Suprapubic skin (tissue), 4 donors: ENCODE data around the gene RBM7. TPM values are rescaled to one million over a fixed set of nuclear protein-coding genes. Genes with fewer than 3 reads are reported as not detected.
A peak's percentile ranks its signal among the peaks of the same experiment; 100 is the strongest.

Experiments used
- DNase-seq, 2 donors: peaks; one replicate each; pipeline ENCODE4 v3.0.0-alpha.2; 2019; ENCODE audit warnings: low spot score in 2 of 2
- H3K27ac ChIP-seq: fragments of 200-600 bp; sonication (generic); one replicate; pipeline ENCODE4 v1.5.1; 2019
- H3K27me3 ChIP-seq: fragments of 200-600 bp; sonication (generic); one replicate; pipeline ENCODE4 v1.5.1; 2019
- H3K36me3 ChIP-seq: fragments of 200-600 bp; sonication (generic); one replicate; pipeline ENCODE4 v1.5.1; 2019
- H3K4me1 ChIP-seq: fragments of 200-600 bp; sonication (generic); one replicate; pipeline ENCODE4 v1.5.1; 2019
- H3K4me3 ChIP-seq: fragments of 200-600 bp; sonication (generic); one replicate; pipeline ENCODE4 v1.5.1; 2019; ENCODE audit warnings: mild to moderate bottlenecking
- H3K9me3 ChIP-seq: fragments of 200-600 bp; sonication (generic); one replicate; pipeline ENCODE4 v1.5.1; 2019
- CTCF ChIP-seq, 2 donors: fragments of 200-600 bp in 1 of 2; fragments of 450-650 bp in 1 of 2; sonication (generic) in 1 of 2; IDR thresholded peaks; one replicate each; pipeline ENCODE4 v1.5.1; 2016 to 2019; ENCODE audit warnings: antibody characterized with exemption in 2 of 2, mild to moderate bottlenecking in 1 of 2, moderate library complexity in 1 of 2
- EP300 ChIP-seq: sonication (generic); formaldehyde crosslinking; IDR thresholded peaks from one replicate; pipeline ENCODE4 v1.6.1; 2017; ENCODE audit warnings: antibody characterized with exemption
- POLR2A ChIP-seq, 2 donors: fragments of 450-650 bp; IDR thresholded peaks; one replicate each; pipeline ENCODE4 v1.6.1; 2017; ENCODE audit warnings: antibody characterized with exemption in 2 of 2, mild to moderate bottlenecking in 2 of 2, moderate library complexity in 2 of 2
- POLR2AphosphoS5 ChIP-seq, 3 donors: sonication (generic); formaldehyde crosslinking; IDR thresholded peaks; one replicate each; pipeline ENCODE4 v1.6.1; 2017; ENCODE audit warnings: antibody characterized with exemption in 3 of 3
- WGBS: methylation state at CpG from one replicate; pipeline ENCODE4 v1.1.5; 2018; 5-methylcytosine and 5-hydroxymethylcytosine counted together
- total RNA-seq, 4 donors: library from RNA; depleted of rRNA; stranded (reverse); fragments of >200 nt; gene quantifications; one replicate each; pipeline ENCODE4 v1.1.0, GENCODE V29; 2016

Gene RBM7
- total RNA-seq, 4 donors from 2014 or later = 10.2 to 18.4 (median 16.9) TPM

GRCh38 chr11:114440121-114440860 lies 39.8 kb downstream of the RBM7 start:
- DNase-seq = no peak
- WGBS = 9% methylated on average over 10 of the region's 10 CpGs

GRCh38 chr11:114440971-114441763 lies 40.7 kb downstream of the RBM7 start:
- H3K9me3 ChIP-seq = no peaks in the 10 kb centered on the region
- TF ChIP-seq CTCF (IDR thresholded peaks at IDR 0.05) (no peak), EP300 (no peak), POLR2AphosphoS5 (IDR thresholded peaks at IDR 0.05) (no peak), POLR2A (IDR thresholded peaks at IDR 0.05) (no peak)
- DNase-seq = no peak
- no peaks in the 10 kb centered on the region for H3K27me3 ChIP-seq
- 68% methylated on average over 7 of the region's 7 CpGs for WGBS
- peak overlapping the region; percentile 76 for H3K4me3 ChIP-seq
- peaks cover 13% of the 10 kb centered on the region for H3K36me3 ChIP-seq
- H3K27ac ChIP-seq = peak overlapping the region; percentile 85
- peaks cover 25% of the 10 kb centered on the region for H3K4me1 ChIP-seq

More at GRCh38 chr11:114440121-114440860, 39.8 kb downstream of the RBM7 start:
- Histone ChIP-seq H3K4me1 (peaks cover 25% of the 10 kb centered on the region), H3K36me3 (peaks cover 10% of the 10 kb centered on the region), H3K9me3 (no peaks in the 10 kb centered on the region), H3K4me3 (peak overlapping the region; percentile 76), H3K27me3 (no peaks in the 10 kb centered on the region), H3K27ac (peak overlapping the region; percentile 85)
- TF ChIP-seq POLR2AphosphoS5 (IDR thresholded peaks at IDR 0.05) (no peak), EP300 (no peak), POLR2A (IDR thresholded peaks at IDR 0.05) (no peak), CTCF (IDR thresholded peaks at IDR 0.05) (no peak)

GRCh38 chr11:114441921-114442320 lies 41.5 kb downstream of the RBM7 start:
- H3K36me3 ChIP-seq = peaks cover 17% of the 10 kb centered on the region
- H3K27ac ChIP-seq = no peak overlapping the region
- no peaks in the 10 kb centered on the region for H3K27me3 ChIP-seq
- H3K4me3 ChIP-seq = no peak overlapping the region
- no peak for TF ChIP-seq CTCF (IDR thresholded peaks at IDR 0.05)
- DNase-seq = no peak
- peaks cover 25% of the 10 kb centered on the region for H3K4me1 ChIP-seq
- no peaks in the 10 kb centered on the region for H3K9me3 ChIP-seq
- 62% methylated on average over 2 of the region's 2 CpGs for WGBS

- Histone ChIP-seq H3K9me3 (no peaks in the 10 kb centered on the region), H3K4me1 (peaks cover 25% of the 10 kb centered on the region), H3K27me3 (no peaks in the 10 kb centered on the region), H3K4me3 (no peak overlapping the region), H3K27ac (no peak overlapping the region), H3K36me3 (peaks cover 21% of the 10 kb centered on the region)
- DNase-seq = no peak
- TF ChIP-seq POLR2A (IDR thresholded peaks at IDR 0.05) = no peak
- no peak for TF ChIP-seq CTCF (IDR thresholded peaks at IDR 0.05)
- TF ChIP-seq POLR2AphosphoS5 (IDR thresholded peaks at IDR 0.05) = no peak
- TF ChIP-seq EP300 = no peak
- WGBS = 81% methylated on average over 1 of the region's 1 CpG
Observed at GRCh38 chr11:114442536-114442935, 42.1 kb downstream of the RBM7 start.

- TF ChIP-seq POLR2A (IDR thresholded peaks at IDR 0.05) (no peak), CTCF (IDR thresholded peaks at IDR 0.05) (no peak), POLR2AphosphoS5 (IDR thresholded peaks at IDR 0.05) (no peak), EP300 (no peak)
- H3K4me3 ChIP-seq = no peak overlapping the region
- DNase-seq = no peak
- H3K9me3 ChIP-seq = no peaks in the 10 kb centered on the region
- peaks cover 57% of the 10 kb centered on the region for H3K36me3 ChIP-seq
- peaks cover 7% of the 10 kb centered on the region for H3K4me1 ChIP-seq
- WGBS = 92% methylated on average over 2 of the region's 2 CpGs
- H3K27ac ChIP-seq = no peak overlapping the region
- H3K27me3 ChIP-seq = no peaks in the 10 kb centered on the region
Observed at GRCh38 chr11:114447444-114447843, 47.0 kb downstream of the RBM7 start.
